IMR-90 (cell line): ENCODE results near the gene CISTR.

Experiments used
- CEBPB ChIP-seq: IDR thresholded peaks from 2 replicates; pipeline ENCODE4 v1.6.1; 2012; ENCODE audit warnings: low read depth, low read length, improper control_type of control experiment
- FOS ChIP-seq: fragments of 150-350 bp; IDR thresholded peaks from 2 replicates; pipeline ENCODE4 v1.6.1; 2016; ENCODE audit warnings: low read depth, low read length
- POLR2A ChIP-seq: IDR thresholded peaks from 2 replicates; pipeline ENCODE4 v1.6.1; 2012; ENCODE audit warnings: mild to moderate bottlenecking, low read depth, low read length
- RAD21 ChIP-seq: IDR thresholded peaks from 2 replicates; pipeline ENCODE4 v1.6.1; 2012; ENCODE audit warnings: low read length, improper control_type of control experiment
- RFX5 ChIP-seq: IDR thresholded peaks from 2 replicates; pipeline ENCODE4 v1.8.0; 2012; ENCODE audit warnings: low read depth, mild to moderate bottlenecking, low read length, moderate library complexity
- SMC3 ChIP-seq: fragments of 150-350 bp; IDR thresholded peaks from 2 replicates; pipeline ENCODE4 v1.6.1; 2016; ENCODE audit warnings: low read depth, mild to moderate bottlenecking, antibody characterized with exemption, low read length, moderate library complexity
- TF ChIP-seq, protein P1 (sequence below): conservative IDR thresholded peaks from 2 replicates; pipeline ENCODE4 v1.5.1; 2012; ENCODE audit warnings: mild to moderate bottlenecking, low read depth, low read length, improper control_type of control experiment
- TF ChIP-seq, protein P2 (sequence below): fragments of 150-350 bp; IDR thresholded peaks from 2 replicates; pipeline ENCODE4 v1.6.1; 2016; ENCODE audit warnings: low read depth, mild to moderate bottlenecking, low read length, moderate library complexity, borderline replicate concordance

DNA sequence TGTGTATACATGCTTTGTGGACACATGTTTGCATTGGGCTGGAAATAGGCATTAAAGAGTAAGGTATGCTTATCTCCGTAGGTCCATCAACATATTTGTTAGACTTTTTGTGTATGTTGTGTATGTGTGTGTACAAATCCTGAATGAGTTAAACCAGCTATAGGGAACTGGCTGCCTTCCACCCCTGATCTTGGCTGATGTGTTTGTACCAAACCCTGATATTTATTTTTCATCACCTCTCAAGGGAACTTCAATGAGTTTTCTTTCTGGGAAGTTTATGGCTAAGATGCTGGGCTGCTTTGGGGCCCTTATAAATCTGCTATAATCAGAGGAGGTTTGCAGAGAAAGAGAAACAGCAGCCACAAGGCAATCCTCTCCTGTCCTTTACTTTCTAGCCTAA lies 37.1 kb upstream of the CISTR start:
- no peak for TF ChIP-seq SMC3
- no peak for TF ChIP-seq RAD21
- TF ChIP-seq POLR2A, result no peak
- TF ChIP-seq, protein P1, sequence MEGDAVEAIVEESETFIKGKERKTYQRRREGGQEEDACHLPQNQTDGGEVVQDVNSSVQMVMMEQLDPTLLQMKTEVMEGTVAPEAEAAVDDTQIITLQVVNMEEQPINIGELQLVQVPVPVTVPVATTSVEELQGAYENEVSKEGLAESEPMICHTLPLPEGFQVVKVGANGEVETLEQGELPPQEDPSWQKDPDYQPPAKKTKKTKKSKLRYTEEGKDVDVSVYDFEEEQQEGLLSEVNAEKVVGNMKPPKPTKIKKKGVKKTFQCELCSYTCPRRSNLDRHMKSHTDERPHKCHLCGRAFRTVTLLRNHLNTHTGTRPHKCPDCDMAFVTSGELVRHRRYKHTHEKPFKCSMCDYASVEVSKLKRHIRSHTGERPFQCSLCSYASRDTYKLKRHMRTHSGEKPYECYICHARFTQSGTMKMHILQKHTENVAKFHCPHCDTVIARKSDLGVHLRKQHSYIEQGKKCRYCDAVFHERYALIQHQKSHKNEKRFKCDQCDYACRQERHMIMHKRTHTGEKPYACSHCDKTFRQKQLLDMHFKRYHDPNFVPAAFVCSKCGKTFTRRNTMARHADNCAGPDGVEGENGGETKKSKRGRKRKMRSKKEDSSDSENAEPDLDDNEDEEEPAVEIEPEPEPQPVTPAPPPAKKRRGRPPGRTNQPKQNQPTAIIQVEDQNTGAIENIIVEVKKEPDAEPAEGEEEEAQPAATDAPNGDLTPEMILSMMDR, result no peak
- TF ChIP-seq, protein P2, sequence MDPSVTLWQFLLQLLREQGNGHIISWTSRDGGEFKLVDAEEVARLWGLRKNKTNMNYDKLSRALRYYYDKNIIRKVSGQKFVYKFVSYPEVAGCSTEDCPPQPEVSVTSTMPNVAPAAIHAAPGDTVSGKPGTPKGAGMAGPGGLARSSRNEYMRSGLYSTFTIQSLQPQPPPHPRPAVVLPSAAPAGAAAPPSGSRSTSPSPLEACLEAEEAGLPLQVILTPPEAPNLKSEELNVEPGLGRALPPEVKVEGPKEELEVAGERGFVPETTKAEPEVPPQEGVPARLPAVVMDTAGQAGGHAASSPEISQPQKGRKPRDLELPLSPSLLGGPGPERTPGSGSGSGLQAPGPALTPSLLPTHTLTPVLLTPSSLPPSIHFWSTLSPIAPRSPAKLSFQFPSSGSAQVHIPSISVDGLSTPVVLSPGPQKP, result no peak
- no peak for TF ChIP-seq RFX5
- no peak for TF ChIP-seq CEBPB
- TF ChIP-seq FOS, result no peak
